ENCODE measurements around the gene PACRGL.

DNA sequence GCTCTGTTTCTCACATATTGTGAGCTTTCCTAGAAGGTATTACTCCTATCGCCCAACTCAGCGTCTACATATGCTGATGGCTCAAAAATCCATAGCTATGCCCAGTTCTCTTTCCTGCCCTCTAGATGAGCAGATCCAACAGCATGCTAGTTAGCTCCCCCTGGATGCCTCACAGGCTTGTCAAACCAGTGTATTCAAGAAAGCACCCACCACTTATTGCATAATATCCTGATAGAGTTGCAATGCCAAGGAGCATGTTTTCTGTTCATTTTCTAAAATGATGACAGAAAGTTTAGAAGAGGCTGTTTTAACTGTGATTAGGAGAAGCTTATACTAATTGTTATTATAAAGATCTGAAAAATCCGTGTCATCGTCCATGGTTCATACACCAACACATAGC, 1.9 kb upstream of the PACRGL start:
- no peak for TF ChIP-seq HDGF (IDR thresholded peaks at IDR 0.05; ENCODE audit: borderline replicate concordance)
- TF ChIP-seq NFRKB (IDR thresholded peaks at IDR 0.05) = no peak
- TF ChIP-seq, protein P1, sequence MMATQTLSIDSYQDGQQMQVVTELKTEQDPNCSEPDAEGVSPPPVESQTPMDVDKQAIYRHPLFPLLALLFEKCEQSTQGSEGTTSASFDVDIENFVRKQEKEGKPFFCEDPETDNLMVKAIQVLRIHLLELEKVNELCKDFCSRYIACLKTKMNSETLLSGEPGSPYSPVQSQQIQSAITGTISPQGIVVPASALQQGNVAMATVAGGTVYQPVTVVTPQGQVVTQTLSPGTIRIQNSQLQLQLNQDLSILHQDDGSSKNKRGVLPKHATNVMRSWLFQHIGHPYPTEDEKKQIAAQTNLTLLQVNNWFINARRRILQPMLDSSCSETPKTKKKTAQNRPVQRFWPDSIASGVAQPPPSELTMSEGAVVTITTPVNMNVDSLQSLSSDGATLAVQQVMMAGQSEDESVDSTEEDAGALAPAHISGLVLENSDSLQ (IDR thresholded peaks at IDR 0.05) = no peak
- no peak for TF ChIP-seq SP1 (IDR thresholded peaks at IDR 0.05)
- TF ChIP-seq FOXK2 (IDR thresholded peaks at IDR 0.05) = no peak
- TF ChIP-seq SUZ12 (IDR thresholded peaks at IDR 0.05) = no peak
- no peak for TF ChIP-seq FOXA1 (IDR thresholded peaks at IDR 0.05)
- no peak for TF ChIP-seq TARDBP (IDR thresholded peaks at IDR 0.05)
- no peak for TF ChIP-seq ELF4 (IDR thresholded peaks at IDR 0.05)
- no peak for TF ChIP-seq FOXM1 (IDR thresholded peaks at IDR 0.05; ENCODE audit: borderline replicate concordance)
- no peak for TF ChIP-seq L3MBTL2 (conservative IDR thresholded peaks at IDR 0.05)

All from HEK293T (cell line).